GM06990 (cell line): ENCODE results near the gene INS.

ENCODE experiments used
- DNase-seq: peaks from one replicate; pipeline ENCODE4 v3.0.0-alpha.2; 2011; ENCODE audit not compliant: insufficient read length; ENCODE audit errors: extremely low read depth
- H3K27me3 ChIP-seq: replicated peaks from 2 replicates; pipeline ENCODE4 v1.6.0; 2011; ENCODE audit warnings: low read length; ENCODE audit not compliant: control insufficient read depth, insufficient read depth
- H3K36me3 ChIP-seq: 2 replicates; pipeline ENCODE4 v1.5.1; 2011; ENCODE audit warnings: low read length; ENCODE audit not compliant: control insufficient read depth, insufficient read depth
- H3K4me3 ChIP-seq: replicated peaks from 2 replicates; pipeline ENCODE4 v1.5.1; 2011; ENCODE audit warnings: low read depth, mild to moderate bottlenecking, control low read depth, low read length
- TF ChIP-seq, protein P1 (sequence below): IDR thresholded peaks from 2 replicates; pipeline ENCODE4 v1.5.1; 2011; ENCODE audit warnings: low read length, control low read depth, mild to moderate bottlenecking, inconsistent platforms; ENCODE audit not compliant: insufficient read depth, poor library complexity, severe bottlenecking

INS gene

DNA sequence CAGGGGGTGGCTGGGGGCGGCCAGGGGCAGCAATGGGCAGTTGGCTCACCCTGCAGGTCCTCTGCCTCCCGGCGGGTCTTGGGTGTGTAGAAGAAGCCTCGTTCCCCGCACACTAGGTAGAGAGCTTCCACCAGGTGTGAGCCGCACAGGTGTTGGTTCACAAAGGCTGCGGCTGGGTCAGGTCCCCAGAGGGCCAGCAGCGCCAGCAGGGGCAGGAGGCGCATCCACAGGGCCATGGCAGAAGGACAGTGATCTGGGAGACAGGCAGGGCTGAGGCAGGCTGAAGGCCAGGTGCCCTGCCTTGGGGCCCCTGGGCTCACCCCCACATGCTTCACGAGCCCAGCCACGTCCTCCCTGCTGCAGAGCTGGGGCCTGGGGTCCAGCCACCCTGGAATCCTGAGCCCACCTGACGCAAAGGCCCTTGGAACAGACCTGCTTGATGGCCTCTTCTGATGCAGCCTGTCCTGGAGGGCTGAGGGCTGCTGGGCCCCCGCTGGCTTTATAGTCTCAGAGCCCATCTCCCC, at the start of gene INS:
Gene INS, minus strand, starts transcription at position 474 of the 524 bp plus-strand sequence. Its CDS starts 238 bp downstream, at position 236.
- no peak for DNase-seq
- Histone ChIP-seq H3K36me3 (no peaks in the 10 kb centered on the region), H3K27me3 (no peaks in the 10 kb centered on the region), H3K4me3 (no peak within 1 kb of the TSS)
- TF ChIP-seq, protein P1, sequence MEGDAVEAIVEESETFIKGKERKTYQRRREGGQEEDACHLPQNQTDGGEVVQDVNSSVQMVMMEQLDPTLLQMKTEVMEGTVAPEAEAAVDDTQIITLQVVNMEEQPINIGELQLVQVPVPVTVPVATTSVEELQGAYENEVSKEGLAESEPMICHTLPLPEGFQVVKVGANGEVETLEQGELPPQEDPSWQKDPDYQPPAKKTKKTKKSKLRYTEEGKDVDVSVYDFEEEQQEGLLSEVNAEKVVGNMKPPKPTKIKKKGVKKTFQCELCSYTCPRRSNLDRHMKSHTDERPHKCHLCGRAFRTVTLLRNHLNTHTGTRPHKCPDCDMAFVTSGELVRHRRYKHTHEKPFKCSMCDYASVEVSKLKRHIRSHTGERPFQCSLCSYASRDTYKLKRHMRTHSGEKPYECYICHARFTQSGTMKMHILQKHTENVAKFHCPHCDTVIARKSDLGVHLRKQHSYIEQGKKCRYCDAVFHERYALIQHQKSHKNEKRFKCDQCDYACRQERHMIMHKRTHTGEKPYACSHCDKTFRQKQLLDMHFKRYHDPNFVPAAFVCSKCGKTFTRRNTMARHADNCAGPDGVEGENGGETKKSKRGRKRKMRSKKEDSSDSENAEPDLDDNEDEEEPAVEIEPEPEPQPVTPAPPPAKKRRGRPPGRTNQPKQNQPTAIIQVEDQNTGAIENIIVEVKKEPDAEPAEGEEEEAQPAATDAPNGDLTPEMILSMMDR: no peak

DNA sequence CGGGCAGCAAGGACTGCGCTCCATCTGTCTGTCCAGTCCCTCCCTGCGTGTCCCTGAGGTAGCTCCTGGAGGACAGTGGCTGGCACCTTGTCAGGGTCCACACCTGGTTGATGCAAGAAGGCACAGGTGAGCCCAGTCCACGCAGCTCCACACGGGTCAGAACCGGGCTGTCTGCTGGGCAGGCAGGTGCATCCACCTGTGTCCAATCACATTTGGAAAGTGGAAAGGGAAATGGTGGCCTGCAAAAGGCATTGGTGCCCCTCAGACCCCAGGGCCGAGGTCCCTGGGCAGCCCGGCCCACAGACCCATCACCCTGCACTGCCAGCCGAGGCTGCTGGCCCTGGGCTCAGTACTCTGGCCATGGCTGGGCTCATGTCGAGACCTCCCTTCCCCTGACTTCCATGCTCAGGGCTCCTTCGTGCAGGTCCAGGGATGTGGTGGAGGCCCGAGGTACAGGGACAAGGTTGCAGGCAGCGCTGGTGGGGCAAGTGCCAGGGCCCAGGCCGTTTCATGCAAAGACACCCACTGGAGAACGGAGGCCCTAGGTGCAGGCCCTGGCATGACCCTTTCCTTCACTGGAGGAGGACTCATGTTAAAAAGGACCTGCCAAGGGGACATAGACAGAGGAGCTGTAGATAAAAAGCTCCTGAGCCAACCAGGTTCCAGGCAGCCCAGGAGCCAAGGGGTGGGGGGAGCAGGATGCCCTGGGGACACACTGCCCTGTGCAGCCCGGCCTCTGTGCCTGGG, 49.5 kb upstream of the INS start:
- no peak for DNase-seq
- H3K36me3 ChIP-seq: no peaks in the 10 kb centered on the region
- no peaks in the 10 kb centered on the region; the same call in 1 of the 2 replicates for H3K27me3 ChIP-seq
- TF ChIP-seq, protein P1: no peak
- no peak overlapping the region for H3K4me3 ChIP-seq

DNA sequence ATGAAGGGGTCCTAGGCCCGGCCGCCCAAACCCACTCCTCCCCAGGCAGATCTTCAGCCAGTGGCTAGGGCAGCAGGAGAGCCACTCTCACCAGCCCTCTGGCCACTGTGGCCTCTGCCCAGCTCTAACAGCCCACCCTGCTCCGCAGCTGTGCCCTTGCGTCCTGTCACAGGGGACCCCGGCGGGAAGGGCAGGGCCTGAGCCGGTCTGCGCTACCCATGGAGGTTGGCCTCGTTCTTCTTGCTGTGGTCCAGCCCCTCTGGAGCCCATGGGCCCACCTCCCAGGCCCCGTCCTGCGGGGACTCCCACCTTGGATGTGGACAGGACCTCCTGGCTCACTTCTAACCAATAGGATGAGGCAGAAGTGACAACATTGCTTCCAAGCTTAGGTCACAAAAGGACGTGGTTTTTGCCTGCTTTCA, 48.9 kb upstream of the INS start:
- no peak for DNase-seq
- TF ChIP-seq, protein P1: no peak
- Histone ChIP-seq H3K27me3 (no peaks in the 10 kb centered on the region; the same call in 1 of the 2 replicates), H3K36me3 (no peaks in the 10 kb centered on the region), H3K4me3 (no peak overlapping the region)

DNA sequence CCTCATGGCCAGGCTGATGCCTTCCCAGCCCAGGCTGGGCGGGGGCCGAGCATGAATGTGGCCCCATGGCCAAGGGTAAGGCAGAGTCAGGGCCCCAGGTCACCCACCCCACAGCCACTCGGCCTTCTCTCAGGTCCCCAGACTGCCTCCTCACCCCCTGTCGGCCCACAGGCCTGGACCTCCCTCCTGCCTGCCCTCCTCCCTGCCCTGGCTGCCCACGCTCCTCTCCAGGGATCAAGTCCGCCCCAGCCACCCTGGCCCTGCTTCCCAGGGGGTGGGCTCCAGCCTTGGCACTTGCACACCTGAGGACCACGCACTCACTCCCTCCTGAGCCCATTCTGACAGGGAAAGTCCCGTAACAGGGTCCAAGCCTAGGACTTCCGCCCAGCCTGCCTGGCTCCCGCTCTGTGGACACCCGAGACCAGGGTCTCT, 48.4 kb upstream of the INS start:
- H3K27me3 ChIP-seq: no peaks in the 10 kb centered on the region; the same call in 1 of the 2 replicates
- no peaks in the 10 kb centered on the region for H3K36me3 ChIP-seq
- TF ChIP-seq, protein P1: no peak
- no peak for DNase-seq
- H3K4me3 ChIP-seq: no peak overlapping the region

DNA sequence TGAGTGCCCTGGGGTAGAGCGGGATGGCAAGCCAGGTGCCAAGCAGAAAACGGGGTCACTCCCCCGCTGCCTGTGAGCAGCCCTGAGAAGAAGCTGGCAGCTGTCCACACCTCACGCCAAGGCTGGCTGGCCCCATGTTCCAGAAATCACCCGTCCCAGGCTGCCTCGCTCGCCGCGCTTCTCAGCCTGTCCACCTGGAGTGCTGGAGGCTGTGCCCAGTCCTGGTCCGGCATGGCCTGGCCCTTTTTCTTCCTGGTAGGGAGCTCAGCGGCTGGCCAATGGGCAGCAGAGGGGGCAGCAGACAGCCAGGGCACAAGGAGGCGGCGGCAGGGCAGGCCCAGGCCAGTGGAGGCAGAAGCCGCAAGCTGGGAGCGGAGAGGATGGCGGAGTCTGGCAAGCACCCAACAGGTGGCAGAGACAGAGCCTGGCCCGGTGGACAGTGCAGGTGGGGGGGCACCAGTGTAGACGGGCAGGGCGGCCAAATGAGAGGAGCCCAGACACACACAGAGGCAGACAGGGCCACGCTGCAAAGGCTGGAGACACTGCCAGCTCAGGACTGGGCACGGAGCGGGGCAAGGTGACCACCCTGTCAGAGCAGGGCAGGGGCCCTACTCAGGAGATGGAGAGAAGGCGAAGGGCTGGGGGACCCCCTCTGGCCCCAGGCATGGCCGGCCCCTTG, 47.8 kb upstream of the INS start:
- TF ChIP-seq, protein P1: no peak
- H3K4me3 ChIP-seq: no peak overlapping the region
- no peak for DNase-seq
- no peaks in the 10 kb centered on the region; the same call in 1 of the 2 replicates for H3K27me3 ChIP-seq
- no peaks in the 10 kb centered on the region for H3K36me3 ChIP-seq
